Frontal cortex (tissue), 4 donors: ENCODE measurements around the gene LRRC49. TPM values are rescaled to one million over a fixed set of nuclear protein-coding genes. Genes with fewer than 3 reads are reported as not detected.
"Not testable (repeated sequence)": the region's sequence is repeated elsewhere in the genome, so short reads cannot be mapped to it uniquely, and the experiment has no call there.

Experiments used
- DNase-seq, 2 donors: peaks; one replicate each; pipeline ENCODE4 v3.0.0; 2012; ENCODE audit warnings: low spot score in 2 of 2
- FAIRE-seq: peaks from 2 replicates; lab custom pipeline; 2012; peaks lifted over from hg19 to GRCh38; lab: Jason Lieb, UNC
- total RNA-seq: library from RNA; depleted of rRNA; stranded (reverse); fragments of >200 nt; gene quantifications from one replicate; pipeline ENCODE4 v1.2.3, GENCODE V29; 2014
- donor health status: control.
- donor health status: control.
- donor health status: control.

LRRC49 gene
- total RNA-seq, 1 donor from 2014 or later: 145 TPM

GRCh38 chr15:70917955-70918354, 25.3 kb downstream of the LRRC49 start:
- FAIRE-seq: no peak
- DNase-seq: no peak

GRCh38 chr15:70920981-70921696, 28.5 kb downstream of the LRRC49 start:
- DNase-seq: peak in 1 of 2 donors; percentile 11
- FAIRE-seq: no peak

GRCh38 chr15:70922119-70922518, 29.5 kb downstream of the LRRC49 start:
- FAIRE-seq (no peak), DNase-seq (no peak)

GRCh38 chr15:70923311-70924080, 30.9 kb downstream of the LRRC49 start:
- FAIRE-seq (no peak), DNase-seq (no peak)

- not testable (repeated sequence) for DNase-seq, FAIRE-seq
Measured at GRCh38 chr15:70926914-70927313, 34.3 kb downstream of the LRRC49 start.

GRCh38 chr15:70931821-70932220, 39.2 kb downstream of the LRRC49 start:
- DNase-seq (no peak), FAIRE-seq (no peak)

- no peak for FAIRE-seq
- DNase-seq: no peak
Measured at GRCh38 chr15:70932397-70932796, 39.8 kb downstream of the LRRC49 start.

GRCh38 chr15:70933411-70933810, 40.8 kb downstream of the LRRC49 start:
- FAIRE-seq: no peak

GRCh38 chr15:70935631-70936030, 43.0 kb downstream of the LRRC49 start:
- DNase-seq (no peak), FAIRE-seq (no peak)

More at GRCh38 chr15:70933411-70933810, 40.8 kb downstream of the LRRC49 start:
- DNase-seq: no peak

GRCh38 chr15:70936326-70936725, 43.7 kb downstream of the LRRC49 start:
- no peak for FAIRE-seq
- DNase-seq: no peak

GRCh38 chr15:70943285-70943684, 50.7 kb downstream of the LRRC49 start:
- not testable (repeated sequence) for FAIRE-seq, DNase-seq

GRCh38 chr15:70947351-70948335, 55.0 kb downstream of the LRRC49 start:
- FAIRE-seq (no peak), DNase-seq (no peak)

GRCh38 chr15:70950953-70951352, 58.3 kb downstream of the LRRC49 start:
- DNase-seq: no peak
- FAIRE-seq: no peak

- FAIRE-seq (no peak), DNase-seq (no peak)
Measured at GRCh38 chr15:70954171-70954570, 61.5 kb downstream of the LRRC49 start.

GRCh38 chr15:70954733-70955132, 62.1 kb downstream of the LRRC49 start:
- FAIRE-seq (no peak), DNase-seq (no peak)

GRCh38 chr15:70955151-70955550, 62.5 kb downstream of the LRRC49 start:
- FAIRE-seq (no peak), DNase-seq (no peak)

- DNase-seq (no peak), FAIRE-seq (no peak)
Measured at GRCh38 chr15:70956201-70956995, 63.8 kb downstream of the LRRC49 start.

- FAIRE-seq: no peak
- no peak for DNase-seq
Measured at GRCh38 chr15:70962084-70962483, 69.5 kb downstream of the LRRC49 start.

- no peak for DNase-seq
- no peak for FAIRE-seq
Measured at GRCh38 chr15:70963199-70963598, 70.6 kb downstream of the LRRC49 start.
